Endothelial cell of umbilical vein (primary cell): ENCODE data around the gene NRG3. TPM values are rescaled to one million over a fixed set of nuclear protein-coding genes. Genes with fewer than 3 reads are reported as not detected.

ENCODE experiments used
- BruUV-seq: library from RNA; stranded (reverse); fragments of 400-500 nt; replicated peaks from 2 replicates; lab custom pipeline; 2021; lab: Mats Ljungman, UMichigan
- CTCF ChIA-PET: fragments of 300-600, 350-600 bp; sonication (Branson Sonifier 250); formaldehyde crosslinking; loops from one replicate; lab custom pipeline; 2021; ENCODE audit warnings: antibody characterized with exemption, inconsistent platforms; lab: Charles Lee
- POLR2A ChIA-PET: fragments of 300-600, 350-600 bp; sonication (Branson Sonifier 250); formaldehyde crosslinking; loops from one replicate; lab custom pipeline; 2021; ENCODE audit warnings: antibody characterized with exemption, inconsistent platforms; lab: Charles Lee
- DNase-seq: peaks from one replicate; pipeline ENCODE4 v3.0.0-alpha.2; 2011; ENCODE audit warnings: low read depth, low spot score
- FAIRE-seq: peaks from 2 replicates; lab custom pipeline; 2011; peaks lifted over from hg19 to GRCh38; lab: Jason Lieb, UNC
- H2AFZ ChIP-seq: 2 replicates; pipeline ENCODE4 v1.6.0; 2012; ENCODE audit warnings: low read depth, low read length, control low read depth, inconsistent platforms
- H3K27ac ChIP-seq: 2 replicates; pipeline ENCODE4 v1.5.1; 2011; ENCODE audit warnings: low read depth, mild to moderate bottlenecking, control low read depth, low read length, moderate library complexity; ENCODE audit not compliant: insufficient read depth
- H3K27me3 ChIP-seq, 2 experiments: 2 replicates each; pipeline versions ENCODE4 v1.6.0 to v1.6.1; 2011; ENCODE audit warnings: low read length in 2 of 2, mixed read lengths in 1 of 2; ENCODE audit not compliant: control insufficient read depth in 2 of 2, insufficient read depth in 2 of 2
- H3K36me3 ChIP-seq, 2 experiments: 2 replicates in 1 of 2; 3 replicates in 1 of 2; pipeline ENCODE4 v1.5.1; 2011; ENCODE audit warnings: low read length in 2 of 2, mild to moderate bottlenecking in 1 of 2, moderate library complexity in 1 of 2; ENCODE audit not compliant: control insufficient read depth in 2 of 2, insufficient read depth in 2 of 2; ENCODE audit errors: extremely low read depth in 1 of 2
- H3K4me1 ChIP-seq: 3 replicates; pipeline ENCODE4 v1.5.1; 2011; ENCODE audit warnings: mild to moderate bottlenecking, low read length; ENCODE audit not compliant: control insufficient read depth, insufficient read depth; ENCODE audit errors: extremely low read depth
- H3K4me2 ChIP-seq: 2 replicates; pipeline ENCODE4 v1.6.1; 2011; ENCODE audit warnings: low read length, control low read depth, mixed read lengths; ENCODE audit not compliant: insufficient read depth
- H3K4me3 ChIP-seq, 3 experiments: fragments of 200-600 bp in 1 of 3; sonication (generic), shearing (Covaris generic) in 1 of 3; replicated peaks in 1 of 3; 2 replicates each; pipeline ENCODE4 v1.5.1; 2011 to 2016; ENCODE audit warnings: control low read depth in 3 of 3, low read length in 3 of 3, mild to moderate bottlenecking in 2 of 3, inconsistent platforms in 1 of 3, low read depth in 1 of 3, moderate library complexity in 1 of 3; ENCODE audit not compliant: insufficient read depth in 1 of 3
- H3K79me2 ChIP-seq: 2 replicates; pipeline ENCODE4 v1.6.0; 2012; ENCODE audit warnings: low read length, inconsistent platforms; ENCODE audit not compliant: control insufficient read depth, insufficient read depth
- H3K9ac ChIP-seq: replicated peaks from 2 replicates; pipeline ENCODE3; 2011; ENCODE audit warnings: low read length, control low read depth; ENCODE audit not compliant: insufficient read depth; ENCODE audit errors: extremely low read depth
- H3K9me1 ChIP-seq: replicated peaks from 3 replicates; pipeline ENCODE4 v1.6.0; 2011; ENCODE audit warnings: mild to moderate bottlenecking, low read length; ENCODE audit not compliant: control insufficient read depth, insufficient read depth; ENCODE audit errors: extremely low read depth
- H3K9me3 ChIP-seq: replicated peaks from 2 replicates; pipeline ENCODE4 v1.5.1; 2012; ENCODE audit warnings: low read length, inconsistent platforms; ENCODE audit not compliant: control insufficient read depth, insufficient read depth
- H4K20me1 ChIP-seq: replicated peaks from 2 replicates; pipeline ENCODE3; 2011; ENCODE audit warnings: mild to moderate bottlenecking, low read length; ENCODE audit not compliant: control insufficient read depth, insufficient read depth; ENCODE audit errors: extremely low read depth
- CTCF ChIP-seq, 2 donors: IDR thresholded peaks; 1 replicate in 1 of 2; 2 replicates in 1 of 2; pipeline ENCODE4 v1.5.1; 2011; ENCODE audit warnings: low read length in 2 of 2, mild to moderate bottlenecking in 2 of 2, moderate library complexity in 2 of 2, control low read depth in 1 of 2, inconsistent platforms in 1 of 2, low read depth in 1 of 2; ENCODE audit not compliant: insufficient read depth in 1 of 2; ENCODE audit errors: extremely low read depth in 1 of 2
- EZH2 ChIP-seq: IDR thresholded peaks from 2 replicates; pipeline ENCODE4 v1.6.1; 2012; ENCODE audit warnings: borderline replicate concordance, low read depth, mild to moderate bottlenecking, moderate library complexity, low read length, inconsistent platforms; ENCODE audit not compliant: severe bottlenecking
- FOS ChIP-seq: IDR thresholded peaks from 2 replicates; pipeline ENCODE4 v1.6.1; 2011; ENCODE audit warnings: mild to moderate bottlenecking, low read length, moderate library complexity, borderline replicate concordance; ENCODE audit not compliant: insufficient read depth
- GATA2 ChIP-seq: IDR thresholded peaks from 2 replicates; pipeline ENCODE4 v1.7.0; 2011; ENCODE audit warnings: low read depth, mild to moderate bottlenecking, moderate library complexity, mixed read lengths, low read length; ENCODE audit not compliant: insufficient read length, insufficient read depth
- JUN ChIP-seq: IDR thresholded peaks from 2 replicates; pipeline ENCODE4 v1.6.1; 2011; ENCODE audit warnings: borderline replicate concordance, low read depth; ENCODE audit not compliant: insufficient read length, insufficient read depth
- MAX ChIP-seq: IDR thresholded peaks from 2 replicates; pipeline ENCODE4 v1.6.1; 2011; ENCODE audit not compliant: insufficient read depth, insufficient read length
- MYC ChIP-seq: IDR thresholded peaks from one replicate; pipeline ENCODE4 v1.6.1; 2011; ENCODE audit warnings: mild to moderate bottlenecking, low read depth, low read length
- POLR2A ChIP-seq: IDR thresholded peaks from 2 replicates; pipeline ENCODE4 v1.6.1; 2012; ENCODE audit warnings: low read depth, mild to moderate bottlenecking, control low read depth, low read length
- POLR2AphosphoS5 ChIP-seq: IDR thresholded peaks from 2 replicates; pipeline ENCODE4 v1.6.1; 2012; ENCODE audit warnings: low read depth, mild to moderate bottlenecking, control low read depth, low read length, moderate library complexity; ENCODE audit not compliant: insufficient read depth
- dilution Hi-C: fragments of 300-500 bp; cut with MboI; formaldehyde crosslinking; loops from one replicate; pipeline ENCODE4 v1.15.0; 2019; ENCODE audit warnings: low sequenced_read_pairs; ENCODE audit not compliant: extremely low pct_ligation_motif_present
- intact Hi-C: fragments of 100-400 bp; cut with micrococcal nuclease; formaldehyde crosslinking; loops from one replicate; pipeline ENCODE4 v1.10.0; 2022
- polyA plus RNA-seq, 4 experiments: library from polyadenylated mRNA; depleted of rRNA in 3 of 4; stranded (reverse) in 3 of 4; unstranded in 1 of 4; fragments of >200 nt; gene quantifications; 2 replicates each; pipeline versions ENCODE4 v1.2.1 to v1.2.3, GENCODE V29; 2011 to 2012; ENCODE audit warnings: missing spikeins in 1 of 4
- total RNA-seq: library from RNA; stranded (reverse); gene quantifications from 2 replicates; pipeline ENCODE4 v1.2.3, GENCODE V29; 2021

Gene NRG3
- total and polyA plus RNA-seq, 2 donors (not counting 3 experiments of a cell fraction or from before 2014, with no cell fraction given), result 1.9 to 3.9 TPM

- Histone ChIP-seq H3K9me1 (no peaks in the 10 kb centered on the region), H3K4me1 (no peaks in the 10 kb centered on the region), H3K9ac (no peak overlapping the region), H3K27me3 (no peaks in the 10 kb centered on the region), H3K79me2 (no peaks in the 10 kb centered on the region), H2AFZ (no peak overlapping the region), H4K20me1 (no peaks in the 10 kb centered on the region), H3K4me2 (no peak overlapping the region), H3K27ac (no peak overlapping the region), H3K4me3 (no peak overlapping the region), H3K9me3 (no peaks in the 10 kb centered on the region), H3K36me3 (no peaks in the 10 kb centered on the region)
- DNase-seq (no peak), FAIRE-seq (no peak)
- intact Hi-C loops (no loop called here), dilution Hi-C loops (no loop called here)
- no TSS peak for BruUV-seq
- ChIA-PET CTCF (no interaction called here), POLR2A (no interaction called here)
- TF ChIP-seq MYC (no peak), FOS (no peak), POLR2A (no peak), EZH2 (no peak), POLR2AphosphoS5 (no peak), GATA2 (no peak), JUN (no peak)
These were observed 716.4 kb downstream of the NRG3 start for GRCh38 chr10:82591421-82591820.

DNA sequence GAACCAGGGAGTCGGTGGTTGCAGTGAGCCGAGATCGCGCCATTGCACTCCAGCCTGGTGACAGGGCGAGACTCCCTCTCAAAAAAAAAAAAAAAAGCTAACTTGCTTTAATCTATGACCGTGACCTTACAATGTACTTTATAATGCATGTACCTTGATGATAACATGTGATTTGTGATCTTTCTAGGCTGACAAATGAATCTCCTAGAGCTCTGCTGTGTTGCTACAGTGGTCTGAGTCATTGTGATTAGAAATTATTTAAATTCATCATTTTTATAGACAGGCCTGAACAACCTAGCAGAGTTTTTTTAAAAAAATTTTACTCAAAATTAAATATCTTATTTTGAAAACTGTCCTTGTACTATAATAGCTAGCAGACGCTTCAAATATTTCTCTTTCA, 722.8 kb downstream of the NRG3 start:
- intact Hi-C loops (no loop called here), dilution Hi-C loops (no loop called here)
- CTCF ChIA-PET, result no interaction called here
- no peaks in the 10 kb centered on the region for H3K4me1 ChIP-seq
- H3K9me3 ChIP-seq, result no peaks in the 10 kb centered on the region
- no peaks in the 10 kb centered on the region for H3K36me3 ChIP-seq
- BruUV-seq, result no TSS peak
- no peaks in the 10 kb centered on the region for H3K27me3 ChIP-seq
- H3K79me2 ChIP-seq, result no peaks in the 10 kb centered on the region
- no peak overlapping the region for H3K27ac ChIP-seq
- no peak for FAIRE-seq
- DNase-seq, result no peak
- H3K9ac ChIP-seq, result no peak overlapping the region
- no peaks in the 10 kb centered on the region for H4K20me1 ChIP-seq
- no peak overlapping the region for H2AFZ ChIP-seq
- no peak overlapping the region for H3K4me3 ChIP-seq
- POLR2A ChIA-PET, result no interaction called here
- H3K9me1 ChIP-seq, result no peaks in the 10 kb centered on the region
- no peak overlapping the region for H3K4me2 ChIP-seq
- TF ChIP-seq MAX (no peak), FOS (no peak), JUN (no peak), GATA2 (no peak), POLR2A (no peak), EZH2 (no peak), CTCF (IDR thresholded peaks at IDR 0.05; ENCODE audit: extremely low read depth in 1 of 2, insufficient read depth in 1 of 2, low read depth in 1 of 2, low read length in 2 of 2) (no peak), POLR2AphosphoS5 (no peak), MYC (no peak)
